Karpas-422 (cell line): Measurements from ENCODE around the gene SLCO4A1. TPM values are rescaled to one million over a fixed set of nuclear protein-coding genes. Genes with fewer than 3 reads are reported as not detected.
A peak's percentile ranks its signal among the peaks of the same experiment; 100 is the strongest.
"Not testable (repeated sequence)": the region's sequence is repeated elsewhere in the genome, so short reads cannot be mapped to it uniquely, and the experiment has no call there.

ENCODE experiments used
- DNase-seq: peaks from one replicate; pipeline ENCODE4 v3.0.0-alpha.2; 2015
- H2AFZ ChIP-seq: fragments of 200-600 bp; sonication (generic); 2 replicates; pipeline ENCODE4 v1.6.1; 2014; ENCODE audit warnings: antibody characterized with exemption, low read length, mixed read lengths
- H3K27ac ChIP-seq: fragments of 200-600 bp; sonication (generic); 2 replicates; pipeline ENCODE4 v1.5.1; 2014; ENCODE audit warnings: mild to moderate bottlenecking, low read length, moderate library complexity
- H3K27me3 ChIP-seq: fragments of 200-600 bp; sonication (generic); 2 replicates; pipeline ENCODE4 v1.6.1; 2014; ENCODE audit warnings: low read length, mixed read lengths
- H3K36me3 ChIP-seq: fragments of 200-600 bp; sonication (generic); 2 replicates; pipeline ENCODE4 v1.6.1; 2014; ENCODE audit warnings: low read length, mixed read lengths; ENCODE audit not compliant: insufficient read depth
- H3K4me1 ChIP-seq: fragments of 200-600 bp; sonication (generic); 2 replicates; pipeline ENCODE4 v1.6.1; 2014; ENCODE audit warnings: mild to moderate bottlenecking, low read length, mixed read lengths
- H3K4me2 ChIP-seq: fragments of 200-600 bp; sonication (generic); 2 replicates; pipeline ENCODE4 v1.6.1; 2014; ENCODE audit warnings: low read length, low read depth, mild to moderate bottlenecking; ENCODE audit not compliant: poor library complexity, severe bottlenecking
- H3K4me3 ChIP-seq: fragments of 200-600 bp; sonication (generic); 2 replicates; pipeline ENCODE4 v1.5.1; 2014; ENCODE audit warnings: mild to moderate bottlenecking, antibody characterized with exemption, low read length, mixed read lengths
- H3K79me2 ChIP-seq: fragments of 200-600 bp; sonication (generic); 2 replicates; pipeline ENCODE4 v1.6.1; 2014; ENCODE audit warnings: mild to moderate bottlenecking, low read length, mixed read lengths
- H3K9ac ChIP-seq: fragments of 200-600 bp; sonication (generic); 2 replicates; pipeline ENCODE4 v1.6.0; 2014; ENCODE audit warnings: low read length
- H3K9me2 ChIP-seq: fragments of 200-600 bp; sonication (generic), shearing (Covaris generic); replicated peaks from 2 replicates; pipeline ENCODE4 v1.6.0; 2014; ENCODE audit warnings: mild to moderate bottlenecking, low read length, moderate library complexity; ENCODE audit not compliant: insufficient read depth
- H3K9me3 ChIP-seq: fragments of 300-700, 200-600 bp; sonication (generic); 2 replicates; pipeline ENCODE4 v1.6.1; 2014; ENCODE audit warnings: low read length, mixed read lengths
- H4K20me1 ChIP-seq: fragments of 200-600 bp; sonication (generic); 2 replicates; pipeline ENCODE4 v1.6.1; 2014; ENCODE audit warnings: mild to moderate bottlenecking, antibody characterized with exemption, low read length, low read depth; ENCODE audit not compliant: insufficient read depth
- total RNA-seq: library from RNA; depleted of rRNA; stranded (reverse); fragments of >200 nt; shearing (Covaris generic); gene quantifications from 2 replicates; pipeline ENCODE4 v1.2.3, GENCODE V29; 2014; ENCODE audit warnings: low replicate concordance

SLCO4A1 gene
- total RNA-seq, 1 experiment from 2014 or later, result not detected

DNA sequence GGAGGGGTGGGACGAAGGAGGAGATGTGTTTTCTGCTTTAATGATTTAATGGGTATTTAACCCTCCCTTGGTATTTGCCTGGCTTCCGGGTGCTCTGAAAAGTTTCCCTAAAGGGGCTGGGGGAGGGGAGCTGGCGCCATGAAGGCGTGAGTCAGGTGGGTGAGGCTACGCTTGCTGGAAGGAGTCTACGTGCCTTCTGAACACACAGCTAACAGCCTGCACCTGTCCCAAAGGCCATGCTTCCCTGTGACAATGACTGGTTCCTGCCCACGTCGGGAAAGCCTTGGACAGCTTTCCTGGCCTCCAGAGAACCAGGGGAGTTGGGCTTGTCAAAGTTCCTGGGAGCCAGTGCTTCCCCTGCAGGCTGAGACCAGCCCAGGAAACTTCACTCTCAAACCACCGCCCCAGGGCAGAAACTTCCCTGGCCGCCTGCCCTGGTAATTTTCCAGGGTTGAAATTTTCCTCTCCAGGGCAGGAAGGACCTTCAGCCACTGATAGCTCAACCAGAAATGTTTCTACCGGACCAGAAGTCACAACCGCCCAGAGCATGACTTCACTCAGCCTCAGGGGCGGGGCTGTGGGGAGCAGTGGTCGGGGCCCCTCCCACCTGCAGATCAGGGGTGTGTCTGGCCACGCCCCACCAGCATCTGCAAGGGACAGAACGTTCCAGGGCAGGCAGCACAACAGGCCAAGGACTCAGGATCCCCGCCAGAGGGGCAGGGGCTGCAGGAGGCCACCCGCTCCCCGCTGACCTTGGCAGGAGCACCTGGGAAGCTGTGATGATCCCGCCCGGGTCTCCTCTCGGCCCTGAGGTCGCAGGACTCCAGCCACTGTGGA lies 18.6 kb upstream of the SLCO4A1 start:
- H2AFZ ChIP-seq, result no peak overlapping the region
- no peaks in the 10 kb centered on the region for H4K20me1 ChIP-seq
- H3K9me3 ChIP-seq, result no peaks in the 10 kb centered on the region
- no peak overlapping the region for H3K27ac ChIP-seq
- peak overlapping the region; percentile 3; the same call in 1 of the 2 replicates for H3K4me3 ChIP-seq
- no peaks in the 10 kb centered on the region for H3K27me3 ChIP-seq
- no peaks in the 10 kb centered on the region for H3K79me2 ChIP-seq
- 0 out of 2 replicates have a peak overlapping the region, but pooled peaks have one; percentile 23 for H3K9ac ChIP-seq
- H3K36me3 ChIP-seq, result no peaks in the 10 kb centered on the region
- H3K9me2 ChIP-seq, result no peaks in the 10 kb centered on the region
- H3K4me2 ChIP-seq, result peak overlapping the region; percentile 47
- peak; percentile 91 for DNase-seq
- peaks cover 20% of the 10 kb centered on the region for H3K4me1 ChIP-seq

DNA sequence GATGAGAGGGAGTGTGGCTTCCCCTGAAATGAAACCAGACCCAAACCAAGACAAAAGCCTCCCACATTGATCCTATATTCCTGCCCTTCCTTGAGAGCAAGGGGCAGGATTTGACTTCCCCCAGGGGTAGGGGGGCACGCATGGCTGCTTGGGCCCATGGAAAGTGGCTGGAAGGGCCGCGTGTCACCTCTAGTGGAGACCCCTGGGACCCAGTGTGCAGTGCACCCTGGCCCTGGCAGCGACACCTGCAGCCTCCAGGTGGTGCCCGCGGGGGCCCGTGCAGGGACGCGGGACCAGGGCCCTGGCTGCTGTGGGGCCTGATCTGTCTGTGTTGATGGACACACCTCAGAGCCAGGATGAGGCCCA lies 18.0 kb upstream of the SLCO4A1 start:
- H3K4me2 ChIP-seq, result peak overlapping the region; percentile 47
- H3K4me3 ChIP-seq, result peak overlapping the region; percentile 3; the same call in 1 of the 2 replicates
- no peaks in the 10 kb centered on the region for H3K79me2 ChIP-seq
- H3K27me3 ChIP-seq, result no peaks in the 10 kb centered on the region
- no peak overlapping the region for H2AFZ ChIP-seq
- no peak overlapping the region for H3K27ac ChIP-seq
- no peaks in the 10 kb centered on the region for H4K20me1 ChIP-seq
- H3K9me2 ChIP-seq, result no peaks in the 10 kb centered on the region
- no peaks in the 10 kb centered on the region for H3K36me3 ChIP-seq
- peaks cover 20% of the 10 kb centered on the region for H3K4me1 ChIP-seq
- no peak overlapping the region for H3K9ac ChIP-seq
- no peaks in the 10 kb centered on the region for H3K9me3 ChIP-seq
- peak; percentile 74 for DNase-seq

DNA sequence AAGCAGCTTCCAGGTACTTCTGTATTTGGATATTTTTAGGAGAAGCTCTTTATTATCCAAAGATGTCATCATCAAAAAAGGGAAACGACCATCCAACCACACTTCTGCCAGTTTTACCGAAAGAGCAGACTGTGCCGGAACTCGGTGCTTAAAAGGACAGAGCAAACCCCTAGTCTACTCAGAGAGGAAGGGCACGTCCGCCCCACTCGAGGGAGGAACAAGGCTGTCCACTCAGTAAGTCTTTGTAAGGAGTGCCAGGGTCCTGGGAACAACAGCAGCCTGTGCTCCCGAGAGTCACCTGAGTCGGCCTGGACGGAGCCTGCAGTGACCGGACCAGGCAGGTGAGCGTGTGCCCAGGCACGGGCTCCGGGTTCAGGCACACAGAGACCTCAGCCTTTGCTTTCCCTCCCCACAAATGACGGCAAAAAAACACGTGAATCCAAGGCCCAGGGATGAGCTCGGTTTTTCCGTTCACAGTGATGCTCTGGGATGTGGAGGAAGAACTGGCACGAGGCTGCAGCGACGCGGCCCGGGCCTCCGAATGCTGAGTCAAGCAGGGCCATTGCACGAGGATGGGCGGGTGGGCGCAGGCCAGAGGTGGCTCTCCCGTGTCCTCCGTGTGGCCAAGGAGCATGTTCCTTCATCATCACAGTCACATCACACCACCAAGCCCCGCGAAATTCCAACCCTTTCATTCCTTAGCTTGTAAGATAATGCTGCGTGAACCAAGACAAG lies 17.4 kb upstream of the SLCO4A1 start:
- H4K20me1 ChIP-seq, result no peaks in the 10 kb centered on the region
- H3K4me1 ChIP-seq, result peaks cover 20% of the 10 kb centered on the region
- no peaks in the 10 kb centered on the region for H3K9me3 ChIP-seq
- no peaks in the 10 kb centered on the region for H3K79me2 ChIP-seq
- DNase-seq, result no peak
- no peaks in the 10 kb centered on the region for H3K36me3 ChIP-seq
- H3K9me2 ChIP-seq, result no peaks in the 10 kb centered on the region
- H3K4me3 ChIP-seq, result no peak overlapping the region
- H3K4me2 ChIP-seq, result no peak overlapping the region
- H2AFZ ChIP-seq, result no peak overlapping the region
- H3K27me3 ChIP-seq, result no peaks in the 10 kb centered on the region
- no peak overlapping the region for H3K9ac ChIP-seq
- H3K27ac ChIP-seq, result no peak overlapping the region

GRCh38 chr20:62625516-62625915 lies 16.8 kb upstream of the SLCO4A1 start:
- Histone ChIP-seq H3K9me2 (no peaks in the 10 kb centered on the region), H3K4me2 (no peak overlapping the region), H3K4me1 (peaks cover 20% of the 10 kb centered on the region), H3K27me3 (no peaks in the 10 kb centered on the region), H3K36me3 (no peaks in the 10 kb centered on the region), H3K4me3 (no peak overlapping the region), H3K9ac (no peak overlapping the region), H4K20me1 (no peaks in the 10 kb centered on the region), H3K9me3 (no peaks in the 10 kb centered on the region), H3K79me2 (no peaks in the 10 kb centered on the region), H3K27ac (no peak overlapping the region), H2AFZ (no peak overlapping the region)
- no peak for DNase-seq

GRCh38 chr20:62625921-62626547 lies 16.3 kb upstream of the SLCO4A1 start:
- H3K27ac ChIP-seq, result no peak overlapping the region
- H3K27me3 ChIP-seq, result no peaks in the 10 kb centered on the region
- no peak overlapping the region for H3K9ac ChIP-seq
- H3K4me1 ChIP-seq, result peaks cover 20% of the 10 kb centered on the region
- no peaks in the 10 kb centered on the region for H3K36me3 ChIP-seq
- H3K4me2 ChIP-seq, result no peak overlapping the region
- no peak overlapping the region for H3K4me3 ChIP-seq
- no peak for DNase-seq
- no peaks in the 10 kb centered on the region for H4K20me1 ChIP-seq
- H3K9me3 ChIP-seq, result no peaks in the 10 kb centered on the region
- H3K9me2 ChIP-seq, result no peaks in the 10 kb centered on the region
- no peaks in the 10 kb centered on the region for H3K79me2 ChIP-seq
- no peak overlapping the region for H2AFZ ChIP-seq

DNA sequence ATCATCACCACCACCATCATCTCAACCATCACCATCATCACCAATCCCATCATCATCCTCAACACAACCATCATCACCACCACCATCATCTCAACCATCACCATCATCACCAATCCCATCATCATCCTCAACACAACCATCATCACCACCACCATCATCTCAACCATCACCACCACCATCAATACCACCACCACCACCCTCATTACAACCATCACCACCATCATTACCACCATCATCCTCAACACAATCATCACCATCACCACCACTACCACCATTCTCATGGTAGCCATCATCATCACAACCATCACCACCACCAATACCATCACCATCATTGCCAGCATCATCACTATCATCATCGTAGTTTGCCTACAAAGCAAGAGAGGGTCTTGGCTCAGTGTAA lies 14.9 kb upstream of the SLCO4A1 start:
- peaks cover 26% of the 10 kb centered on the region for H3K4me1 ChIP-seq
- not testable (repeated sequence) for H3K79me2 ChIP-seq, H3K27ac ChIP-seq, DNase-seq, H3K9me3 ChIP-seq, H3K36me3 ChIP-seq, H3K27me3 ChIP-seq, H2AFZ ChIP-seq, H3K4me2 ChIP-seq, H4K20me1 ChIP-seq, H3K4me3 ChIP-seq, H3K9ac ChIP-seq, H3K9me2 ChIP-seq

GRCh38 chr20:62627901-62628612 lies 14.2 kb upstream of the SLCO4A1 start:
- Histone ChIP-seq H3K9me3 (no peaks in the 10 kb centered on the region), H4K20me1 (no peaks in the 10 kb centered on the region), H3K79me2 (no peaks in the 10 kb centered on the region), H3K9me2 (no peaks in the 10 kb centered on the region), H2AFZ (no peak overlapping the region), H3K4me1 (peaks cover 32% of the 10 kb centered on the region), H3K27ac (no peak overlapping the region), H3K9ac (no peak overlapping the region), H3K4me3 (no peak overlapping the region), H3K4me2 (no peak overlapping the region), H3K27me3 (no peaks in the 10 kb centered on the region), H3K36me3 (no peaks in the 10 kb centered on the region)
- no peak for DNase-seq

DNA sequence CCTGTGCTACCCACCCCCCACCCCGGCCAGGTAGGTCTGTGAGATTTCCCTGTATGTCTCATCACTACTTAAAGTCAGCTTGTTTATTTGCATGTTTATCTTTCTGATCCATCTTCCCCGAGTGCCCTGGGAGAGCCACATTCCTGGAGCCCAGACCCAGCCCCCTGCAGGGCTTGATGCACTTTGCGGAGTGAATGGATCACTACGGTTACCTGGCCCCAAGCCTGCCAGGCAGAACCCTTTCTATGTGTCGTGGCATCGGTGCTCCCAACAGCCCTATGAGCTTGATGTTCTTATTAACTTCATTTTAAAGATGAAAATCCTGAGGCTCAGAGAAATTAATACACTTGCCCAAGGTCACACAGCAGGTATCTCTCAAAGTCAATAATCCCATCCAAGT lies 13.6 kb upstream of the SLCO4A1 start:
- Histone ChIP-seq H3K4me2 (no peak overlapping the region), H3K27me3 (no peaks in the 10 kb centered on the region), H3K27ac (no peak overlapping the region), H3K4me1 (peaks cover 26% of the 10 kb centered on the region), H3K4me3 (no peak overlapping the region), H3K9me2 (no peaks in the 10 kb centered on the region), H4K20me1 (no peaks in the 10 kb centered on the region), H2AFZ (no peak overlapping the region), H3K79me2 (no peaks in the 10 kb centered on the region), H3K9ac (no peak overlapping the region), H3K36me3 (no peaks in the 10 kb centered on the region), H3K9me3 (no peaks in the 10 kb centered on the region)
- DNase-seq, result no peak
